IPS DF 4.7 (cell line): Measurements from ENCODE around the gene NMT2.
A peak's percentile ranks its signal among the peaks of the same experiment; 100 is the strongest.

Source experiments
- DNase-seq: peaks from one replicate; pipeline ENCODE4 v3.0.0-alpha.2; 2013; ENCODE audit warnings: low spot score; ENCODE audit errors: extremely low read depth

The NMT2 gene

DNA sequence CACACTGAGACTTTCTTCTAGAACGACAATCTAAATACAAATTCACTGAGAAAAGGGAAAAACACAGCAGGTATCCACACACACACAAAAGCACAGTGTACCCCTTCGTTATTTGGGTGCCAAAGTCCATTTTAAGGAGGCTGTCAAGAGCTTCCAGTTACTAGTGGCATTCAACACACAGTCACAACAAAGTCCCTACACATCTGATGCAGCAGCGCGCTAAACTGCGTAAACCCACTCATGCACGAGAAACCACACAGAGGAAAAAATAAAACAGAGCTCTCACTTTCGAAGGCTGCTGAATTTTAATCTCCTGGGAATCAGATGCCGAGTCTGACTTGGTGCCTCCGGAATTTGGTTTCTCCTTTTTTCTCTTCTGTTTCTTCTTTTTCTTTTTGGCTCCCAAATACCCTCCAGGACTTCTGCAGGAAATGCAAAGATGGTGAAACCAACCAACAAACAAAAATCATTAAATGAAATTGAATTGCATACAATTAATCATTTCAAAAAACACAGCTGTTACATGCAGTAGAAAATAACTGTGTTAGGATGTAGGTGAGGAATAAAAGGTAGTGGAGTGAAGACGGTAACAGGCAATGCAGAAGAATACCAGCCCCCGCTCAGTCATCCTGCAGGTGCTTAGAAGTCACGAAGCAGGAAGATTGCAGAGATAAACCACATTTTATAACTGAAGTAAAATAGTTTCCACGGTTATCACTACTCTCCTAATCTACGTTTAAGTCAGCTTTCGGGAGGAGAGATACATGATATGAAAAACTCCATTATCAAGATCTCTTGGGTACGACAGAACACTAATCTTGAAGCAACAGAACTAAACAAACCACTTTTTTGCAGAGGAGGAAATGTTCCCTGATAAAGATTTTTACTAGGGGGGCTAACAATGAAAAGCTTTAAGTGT lies 27.1 kb downstream of the NMT2 start:
- no peak for DNase-seq

DNA sequence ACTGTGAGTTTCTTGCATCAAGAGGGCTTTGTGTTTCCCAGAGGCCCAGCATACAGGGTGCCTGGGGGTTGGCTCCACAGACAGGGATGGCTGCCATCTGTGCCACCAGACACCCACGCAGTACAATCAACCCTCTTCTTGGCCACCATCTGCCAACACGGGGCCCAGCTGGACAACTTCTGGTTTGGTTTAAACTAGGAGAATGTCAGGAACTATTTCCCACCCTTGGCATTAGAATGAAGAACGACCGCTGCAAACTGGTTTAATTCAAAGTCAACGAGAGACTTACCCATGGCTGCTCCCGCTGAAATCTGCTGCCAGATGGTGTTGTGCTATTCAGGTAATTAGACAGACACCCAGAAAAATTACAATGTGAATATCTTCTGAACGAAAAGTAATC lies 27.8 kb downstream of the NMT2 start:
- DNase-seq: no peak

DNA sequence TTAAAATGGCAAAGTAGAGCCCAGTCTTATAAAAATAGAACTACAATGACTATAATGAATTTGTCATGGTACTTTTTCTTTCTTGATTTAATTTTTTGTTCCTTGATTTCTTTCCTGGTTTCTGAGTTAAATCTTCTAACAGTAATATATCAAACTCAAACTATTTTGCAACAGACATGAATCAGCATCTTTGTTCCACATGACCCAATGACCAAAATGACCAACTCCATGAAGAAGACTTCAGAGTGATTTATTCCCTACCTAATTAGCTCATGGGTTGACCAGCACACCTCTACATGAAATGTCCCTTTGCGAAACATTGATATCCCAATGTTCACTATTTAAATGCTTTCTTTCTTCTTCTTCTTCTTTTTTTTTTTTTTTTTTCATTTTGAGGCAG lies 30.9 kb downstream of the NMT2 start:
- no peak for DNase-seq

DNA sequence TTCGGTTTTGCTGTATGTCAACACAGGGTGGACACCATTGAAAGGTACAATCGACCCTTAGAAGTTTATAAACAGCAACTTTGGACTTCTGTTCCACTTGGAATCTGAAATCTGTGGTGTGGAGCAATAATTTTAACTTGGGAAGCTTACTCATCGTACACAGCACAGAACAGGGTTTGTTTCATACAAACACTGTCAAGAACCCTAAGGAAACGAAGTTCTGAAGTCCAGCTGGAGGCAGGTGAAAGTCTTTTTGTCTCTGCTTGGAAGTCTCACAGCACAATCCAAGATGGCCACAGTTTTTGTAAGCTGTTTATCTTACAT lies 31.5 kb downstream of the NMT2 start:
- no peak for DNase-seq

DNA sequence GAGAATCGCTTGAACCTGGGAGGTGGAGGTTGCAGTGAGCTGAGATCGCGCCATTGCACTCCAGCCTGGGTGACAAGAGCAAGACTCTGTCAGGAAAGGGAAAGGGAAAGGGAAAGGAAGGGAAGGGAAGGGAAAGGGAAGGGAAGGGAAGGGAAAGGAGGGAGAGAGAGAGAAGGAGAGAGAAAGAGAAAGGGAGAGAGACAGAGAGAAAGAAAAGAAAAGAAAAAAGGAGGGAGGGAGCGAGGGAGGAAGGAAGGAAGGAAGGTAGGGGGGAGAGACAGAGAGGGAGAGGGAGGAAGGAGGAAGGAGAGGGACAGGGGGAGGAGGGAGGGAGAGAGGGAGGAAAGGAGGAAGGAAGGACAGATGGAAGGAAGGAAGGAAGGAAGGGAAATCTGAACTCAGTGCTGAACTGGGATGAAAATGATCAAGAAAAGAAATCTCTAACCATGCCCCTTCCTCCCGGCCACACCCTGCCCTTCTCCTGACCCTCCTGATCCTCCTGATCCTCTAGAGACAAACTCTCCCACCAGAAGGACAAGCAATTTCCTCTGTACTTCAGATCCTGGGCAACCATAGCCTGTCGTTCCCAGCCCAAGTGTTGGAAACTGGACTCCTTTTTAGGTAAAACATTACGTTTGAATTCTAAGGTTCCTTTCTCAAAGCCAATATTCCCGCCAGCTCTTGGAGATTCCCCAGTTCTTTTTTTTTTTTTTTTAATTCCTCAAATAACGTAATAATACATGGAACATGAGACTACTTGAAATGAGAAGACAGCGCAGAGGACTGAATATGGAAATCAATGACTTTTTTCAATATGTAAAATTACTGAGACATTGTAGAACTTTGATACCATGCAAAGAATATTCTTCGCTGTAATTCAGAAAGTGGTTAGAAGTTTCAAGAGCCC lies 32.1 kb downstream of the NMT2 start:
- no peak for DNase-seq

DNA sequence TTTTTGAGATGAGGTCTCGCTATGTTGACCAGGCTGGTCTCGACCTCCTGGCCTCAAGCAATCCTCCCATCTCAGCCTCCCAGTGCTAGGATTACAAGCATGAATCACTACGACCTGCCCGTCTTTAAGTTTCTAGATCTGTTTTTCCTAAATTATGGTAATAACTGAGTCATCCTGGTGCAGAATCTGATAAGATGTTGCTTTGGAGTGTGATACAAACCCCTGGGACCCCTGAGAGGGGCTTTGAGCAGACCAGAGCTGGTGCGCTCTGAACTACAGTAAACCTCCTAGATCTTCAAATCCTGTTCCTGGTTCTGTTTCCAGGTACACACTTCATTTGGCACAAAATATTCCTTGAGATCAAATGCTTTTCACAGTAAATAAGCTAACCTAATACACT lies 37.2 kb downstream of the NMT2 start:
- no peak for DNase-seq

DNA sequence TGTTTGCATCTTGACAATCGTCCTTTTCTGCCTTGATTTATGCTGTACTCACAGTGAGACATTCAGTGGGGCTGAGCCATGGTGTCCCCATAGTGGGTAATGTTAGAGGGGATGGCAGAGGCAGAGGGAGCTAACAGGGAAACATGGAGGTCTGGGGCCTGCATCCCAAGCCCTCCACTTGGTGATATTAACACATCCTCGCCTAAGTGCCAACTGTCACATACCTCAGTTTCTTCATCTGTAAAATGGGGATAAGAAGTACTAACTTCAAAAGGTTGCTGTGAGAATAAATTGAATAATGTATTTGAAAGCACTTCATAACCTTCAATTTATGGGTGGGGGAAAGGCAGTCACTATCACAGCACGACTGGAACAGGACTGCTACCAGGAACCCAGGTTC lies 43.6 kb downstream of the NMT2 start:
- DNase-seq: no peak

DNA sequence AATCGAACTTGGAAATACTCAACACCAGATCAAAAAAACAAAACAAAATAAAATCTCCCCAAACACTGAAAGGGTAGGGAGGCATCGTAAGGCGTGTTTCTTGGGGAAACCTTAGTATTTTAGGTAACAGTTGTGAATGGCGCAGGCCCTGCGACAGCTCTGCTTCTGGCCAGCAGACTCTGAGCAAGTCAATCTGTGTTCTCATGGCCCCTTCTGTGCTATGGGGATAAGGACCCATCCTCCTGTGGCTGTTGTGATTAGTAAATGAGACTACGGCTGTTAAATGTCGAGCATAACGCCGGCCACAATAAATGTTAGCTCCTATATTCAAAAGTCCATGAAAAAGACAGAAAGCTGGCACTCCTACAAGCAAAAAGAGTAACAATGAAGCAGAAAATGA lies 44.3 kb downstream of the NMT2 start:
- no peak for DNase-seq

DNA sequence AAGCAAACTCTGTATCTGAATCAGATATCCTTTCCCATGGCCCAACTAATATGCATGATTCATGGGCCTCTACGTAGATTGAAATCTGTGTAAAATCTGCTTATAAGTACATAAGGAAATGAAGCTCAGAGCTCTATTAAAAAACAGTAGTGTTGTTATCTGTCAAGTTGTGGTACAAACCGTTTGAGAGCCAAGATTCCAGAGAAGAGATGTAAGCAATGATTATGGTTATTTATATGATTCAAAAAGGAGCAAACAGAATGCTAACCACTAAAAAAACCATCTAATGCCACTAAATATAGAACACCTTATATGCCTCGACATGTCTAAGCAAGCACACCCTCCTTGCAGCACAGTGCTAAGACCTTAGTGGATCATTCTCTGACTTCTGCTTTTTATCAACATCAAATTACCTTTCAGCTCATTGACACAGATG lies 44.7 kb downstream of the NMT2 start:
- DNase-seq: no peak

DNA sequence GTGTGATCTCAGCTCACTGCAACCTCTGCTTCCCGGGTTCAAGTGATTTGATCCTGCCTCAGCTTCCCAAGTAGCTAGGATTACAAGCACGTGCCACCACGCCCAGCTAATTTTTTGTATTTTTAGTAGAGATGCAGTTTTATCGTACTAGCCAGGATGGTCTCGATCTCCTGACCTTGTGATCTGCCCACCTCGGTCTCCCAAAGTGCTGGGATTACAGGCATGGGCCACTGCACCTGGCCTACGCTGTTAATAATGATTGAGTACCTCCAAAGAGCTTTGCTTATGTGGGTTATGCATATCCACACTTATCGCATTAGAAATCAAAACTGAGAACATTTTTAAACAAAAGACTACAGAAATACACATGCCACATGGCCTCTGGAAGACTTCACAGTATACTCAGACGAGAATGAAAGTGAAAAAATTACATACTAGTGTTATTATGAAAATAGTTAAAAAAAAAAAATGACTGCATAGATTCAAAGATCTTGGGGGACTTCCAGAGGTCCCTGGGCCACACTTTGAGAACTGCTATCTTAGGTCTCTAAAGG lies 45.9 kb downstream of the NMT2 start:
- DNase-seq: no peak

DNA sequence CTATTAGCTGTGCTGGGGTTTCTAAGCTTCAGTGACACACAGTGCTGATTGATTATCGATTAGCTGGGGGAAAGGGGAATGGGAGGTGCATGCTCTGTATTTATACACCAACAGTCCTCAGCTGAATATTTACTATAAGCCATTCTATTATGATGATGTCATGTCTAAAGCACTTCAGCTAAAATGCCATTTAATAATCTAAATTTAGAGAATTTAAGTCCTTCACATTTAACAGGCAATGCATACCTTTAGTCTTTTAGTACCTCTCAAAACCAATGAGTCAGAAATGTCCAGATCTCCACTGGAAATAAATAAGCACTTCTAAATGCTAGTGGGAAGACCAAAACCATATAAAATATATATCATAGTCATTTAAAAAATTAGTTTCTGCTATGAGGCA lies 46.8 kb downstream of the NMT2 start:
- DNase-seq: no peak

DNA sequence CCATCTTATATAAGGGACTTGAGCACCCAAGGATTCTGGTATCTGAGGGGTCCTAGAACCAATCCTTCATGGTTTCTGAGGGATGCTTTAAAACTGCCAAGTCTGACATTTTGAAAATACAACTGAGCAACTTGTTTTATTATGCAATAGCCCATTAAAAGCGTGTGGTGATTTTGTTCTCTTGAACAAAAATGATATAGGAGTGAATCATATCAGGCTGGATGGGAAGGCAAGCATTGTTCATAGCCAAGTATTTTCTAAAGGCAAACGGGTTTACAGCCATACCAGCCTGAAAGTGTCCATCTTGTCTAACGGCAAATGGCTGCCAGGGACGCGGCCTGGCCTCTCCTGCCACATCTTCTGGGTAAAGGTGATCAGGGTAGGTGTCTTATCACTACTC lies 48.0 kb downstream of the NMT2 start:
- no peak for DNase-seq

DNA sequence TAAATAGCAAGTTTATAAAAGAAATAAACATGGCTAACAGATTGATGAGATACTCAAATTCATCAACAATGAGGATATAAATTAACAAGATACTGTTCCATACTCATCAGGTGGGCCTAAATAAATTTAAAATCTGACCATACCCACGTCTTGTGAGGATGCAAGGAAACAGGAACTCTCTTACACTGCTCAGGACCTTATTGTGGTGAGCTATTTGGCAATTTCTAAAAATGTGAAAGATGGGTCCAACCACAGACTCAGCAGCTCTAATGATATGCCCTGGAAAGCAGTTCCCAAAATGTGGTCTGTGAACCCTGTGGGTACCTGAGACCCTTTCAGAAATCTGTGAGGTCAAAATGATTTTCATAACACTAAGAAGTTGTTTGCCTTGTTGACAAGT lies 49.9 kb downstream of the NMT2 start:
- DNase-seq: no peak

DNA sequence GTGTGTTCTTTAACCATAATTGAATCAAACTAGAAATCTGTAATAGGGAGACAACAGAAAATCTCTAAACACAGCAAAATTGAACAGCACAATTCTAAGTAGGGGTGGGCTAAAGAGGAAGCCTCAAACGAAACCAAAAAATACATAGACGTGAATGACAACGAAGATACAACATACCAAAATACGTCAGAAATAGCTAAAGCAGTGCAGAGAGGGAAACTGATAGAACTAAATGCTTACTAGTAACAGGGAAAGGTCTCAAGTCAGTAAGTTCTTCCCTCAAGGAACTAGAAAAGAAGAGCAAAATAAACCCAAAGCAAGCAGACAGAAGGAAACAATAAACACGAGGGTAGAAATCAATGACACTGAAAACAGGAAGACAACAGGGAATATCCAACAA lies 52.3 kb downstream of the NMT2 start:
- DNase-seq: no peak

DNA sequence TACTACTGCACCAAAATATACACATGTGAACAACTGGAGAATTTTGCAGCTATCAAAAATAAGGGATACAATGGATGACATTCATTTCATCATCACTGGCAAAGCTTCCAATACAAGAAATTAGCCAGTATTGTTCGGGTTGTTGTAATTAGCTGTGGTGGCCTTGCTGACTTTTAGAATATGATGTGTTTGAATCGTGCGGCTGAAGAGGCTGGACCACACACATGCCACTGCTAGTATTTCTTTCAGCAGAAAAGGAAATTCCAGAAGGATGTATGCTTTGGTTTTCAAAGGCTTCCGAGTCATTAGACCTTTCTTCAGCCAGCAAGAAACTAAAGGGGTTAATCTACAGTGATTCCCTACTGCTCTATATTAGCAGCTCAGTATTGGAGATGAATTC lies 54.7 kb downstream of the NMT2 start:
- DNase-seq: no peak

DNA sequence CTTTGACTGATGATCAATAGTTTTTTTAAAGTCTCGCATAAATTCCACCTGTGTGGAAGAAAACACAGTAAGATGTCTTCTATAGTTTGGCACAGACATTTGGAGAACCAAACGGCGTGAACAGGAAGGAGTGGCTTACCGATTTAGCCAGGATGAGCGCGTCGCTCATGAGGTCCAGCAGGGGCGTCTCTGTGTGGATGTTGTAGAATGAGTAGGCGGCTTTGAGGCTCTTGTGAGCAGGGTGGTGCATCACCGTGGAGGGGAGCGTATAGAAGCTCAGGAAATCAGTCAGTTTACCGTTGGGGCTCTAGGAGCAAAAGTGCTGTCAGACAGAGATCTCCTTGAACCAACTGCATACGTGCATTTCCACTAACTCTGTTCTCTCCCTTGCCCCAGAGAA lies 55.8 kb downstream of the NMT2 start:
- DNase-seq: no peak

DNA sequence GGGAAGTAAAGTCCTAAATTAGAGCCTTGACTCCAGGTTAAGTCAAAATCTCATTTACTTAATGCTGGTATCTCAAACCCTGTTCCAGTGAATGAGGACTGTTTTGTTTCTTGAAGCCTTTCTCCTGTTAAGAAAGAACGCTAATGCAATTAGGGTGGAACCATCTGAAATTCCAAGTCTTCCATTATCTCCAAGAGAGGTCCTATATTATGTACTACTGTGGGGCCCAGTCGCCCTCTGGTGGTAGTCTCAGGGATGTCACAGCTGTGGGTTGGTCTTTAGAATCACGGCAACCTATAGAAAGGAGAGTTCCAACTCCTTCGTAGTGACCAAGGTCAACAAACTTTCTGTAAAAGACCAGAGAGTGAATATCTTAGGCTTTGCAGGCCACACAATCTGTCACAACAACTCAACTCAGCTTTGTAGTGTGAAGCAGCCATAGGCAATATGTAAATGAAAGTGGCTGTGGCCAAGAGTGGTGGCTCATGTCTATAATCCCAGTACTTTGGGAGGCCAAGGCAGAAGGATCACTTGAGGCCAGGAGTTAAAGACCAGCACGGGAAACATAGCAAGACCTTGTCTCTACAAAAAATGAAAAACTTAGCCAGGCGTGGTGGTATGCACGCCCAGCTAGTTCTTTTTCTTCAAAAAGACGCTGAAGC lies 62.0 kb downstream of the NMT2 start:
- DNase-seq: peak; percentile 38

DNA sequence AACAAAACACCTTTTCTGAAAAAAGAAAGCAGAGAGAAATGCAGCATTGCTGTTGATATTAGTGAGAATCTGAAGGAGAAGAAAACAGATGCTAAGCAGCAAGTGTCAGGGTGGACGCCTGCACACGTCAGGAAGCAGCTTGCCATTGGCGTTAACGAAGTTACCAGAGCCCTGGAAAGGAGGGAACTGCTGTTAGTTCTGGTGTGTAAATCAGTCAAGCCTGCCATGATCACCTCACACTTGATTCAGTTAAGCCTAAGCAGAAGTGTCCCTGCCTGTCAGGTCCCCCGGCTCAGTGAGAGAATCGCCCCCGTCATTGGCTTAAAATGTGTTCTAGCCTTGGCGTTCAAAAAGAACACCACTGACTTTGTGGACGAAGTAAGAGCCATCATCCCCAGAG lies 65.0 kb downstream of the NMT2 start:
- no peak for DNase-seq

DNA sequence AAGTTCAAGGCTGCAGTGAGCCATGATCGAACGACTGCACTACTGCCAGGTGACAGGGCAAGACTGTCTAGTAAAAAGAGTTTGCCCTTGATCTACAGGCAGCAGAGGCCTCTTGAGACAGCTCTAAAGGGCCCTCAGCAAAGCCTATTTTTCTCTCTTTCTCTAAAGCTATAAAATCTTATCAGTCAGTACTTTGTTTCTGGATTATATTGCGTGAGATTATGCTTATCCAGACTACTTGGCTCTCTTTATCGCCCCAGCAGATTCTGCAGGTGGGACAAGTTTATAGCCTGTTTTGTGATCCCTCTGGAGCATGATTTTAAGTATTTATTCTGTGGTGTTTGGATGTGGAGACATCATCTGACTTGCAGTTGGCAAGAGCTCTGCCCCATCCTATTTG lies 68.6 kb downstream of the NMT2 start:
- no peak for DNase-seq

DNA sequence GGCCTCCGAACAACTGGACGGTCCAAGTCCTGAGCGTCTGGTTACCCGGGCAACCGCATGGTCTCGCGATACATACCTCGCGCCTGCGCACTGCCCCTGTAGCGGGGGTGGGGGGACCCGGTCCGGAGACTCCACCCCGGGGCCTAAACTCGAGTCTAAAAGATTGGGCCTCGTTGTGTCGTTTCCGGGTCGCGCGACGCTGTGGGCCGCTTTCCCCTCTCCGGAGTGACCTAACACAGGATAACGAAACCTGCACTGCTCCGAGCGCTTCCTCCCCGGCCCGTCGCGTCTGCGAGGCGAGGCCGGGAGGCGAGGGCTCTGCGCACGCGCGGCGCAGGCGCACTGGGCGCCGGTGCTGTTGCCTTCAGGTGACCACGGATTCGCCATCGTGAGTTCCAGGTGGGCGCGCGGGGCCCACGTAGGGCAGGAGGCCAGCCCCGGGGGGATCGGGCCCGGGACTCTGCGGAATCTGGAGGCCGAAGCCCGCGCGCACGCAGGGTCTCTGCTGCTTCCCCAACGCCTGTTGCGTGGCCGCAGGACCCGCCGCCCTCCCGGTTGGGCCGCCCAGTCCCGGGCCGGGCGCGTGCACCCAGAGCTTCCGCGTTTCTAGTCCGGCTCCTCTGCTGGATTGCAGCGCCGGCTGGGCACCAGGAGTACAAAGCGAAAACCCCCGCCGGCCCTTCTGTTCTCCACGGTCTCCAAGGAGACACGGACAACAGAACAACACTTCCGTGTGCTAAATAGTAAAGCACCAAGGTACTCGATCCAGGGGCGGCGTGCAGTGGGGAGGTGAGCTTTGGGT lies 71.3 kb downstream of the NMT2 start, which contains the start of gene RPP38:
Gene RPP38, plus strand, starts transcription at position 345 of the 802 bp plus-strand sequence. CDS start 5,960 bp downstream, outside the sequence.
- DNase-seq: peak; percentile 49

DNA sequence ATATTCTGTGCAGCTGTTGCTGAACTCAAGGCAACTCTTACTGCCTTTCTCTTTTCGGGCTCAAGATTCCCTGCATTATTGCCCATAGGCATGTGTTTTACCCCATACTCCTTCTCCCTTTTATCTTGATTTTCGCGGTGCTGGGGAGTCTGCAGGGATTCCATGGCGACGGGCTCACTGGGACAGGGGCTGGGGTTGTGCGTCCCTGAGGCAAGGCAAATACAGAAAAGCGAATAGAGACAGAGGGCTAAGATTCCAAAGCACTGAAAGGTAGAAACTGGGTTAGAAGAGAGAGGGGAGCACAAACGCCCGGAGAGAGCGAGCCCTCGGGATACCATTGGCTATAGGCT lies 71.9 kb downstream of the NMT2 start:
- no peak for DNase-seq
